HG03342 (cell line): ENCODE measurements around the gene MYH7.
"Not testable (repeated sequence)": the region's sequence is repeated elsewhere in the genome, so short reads cannot be mapped to it uniquely, and the experiment has no call there.

Source experiments
- ATAC-seq: cut with Tn5 transposase; IDR thresholded peaks from one replicate; pipeline ENCODE4 v1.9.1; 2021; ENCODE audit warnings: mild to moderate bottlenecking, moderate library complexity; ENCODE audit not compliant: unreplicated experiment

The MYH7 gene

DNA sequence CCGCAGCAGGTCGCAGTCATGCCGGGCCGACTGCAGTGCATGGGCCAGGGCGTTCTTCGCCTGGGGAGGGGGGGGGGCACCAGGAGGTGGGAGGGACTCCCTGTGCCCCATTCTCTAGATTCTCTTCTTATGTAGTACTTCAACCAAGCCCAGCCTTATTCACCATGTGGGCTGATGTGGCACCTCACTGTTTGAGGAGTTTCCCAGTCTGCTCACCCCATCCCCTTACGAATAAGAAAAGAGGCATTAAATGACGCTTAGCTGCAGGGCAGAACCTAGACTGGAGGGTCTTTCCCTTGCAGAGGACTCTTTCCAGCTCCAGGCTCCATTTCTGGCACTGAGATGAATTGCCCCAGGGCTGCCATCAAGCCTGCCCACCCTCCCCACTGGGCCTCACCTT, 46.5 kb downstream of the MYH7 start:
- no peak for ATAC-seq

DNA sequence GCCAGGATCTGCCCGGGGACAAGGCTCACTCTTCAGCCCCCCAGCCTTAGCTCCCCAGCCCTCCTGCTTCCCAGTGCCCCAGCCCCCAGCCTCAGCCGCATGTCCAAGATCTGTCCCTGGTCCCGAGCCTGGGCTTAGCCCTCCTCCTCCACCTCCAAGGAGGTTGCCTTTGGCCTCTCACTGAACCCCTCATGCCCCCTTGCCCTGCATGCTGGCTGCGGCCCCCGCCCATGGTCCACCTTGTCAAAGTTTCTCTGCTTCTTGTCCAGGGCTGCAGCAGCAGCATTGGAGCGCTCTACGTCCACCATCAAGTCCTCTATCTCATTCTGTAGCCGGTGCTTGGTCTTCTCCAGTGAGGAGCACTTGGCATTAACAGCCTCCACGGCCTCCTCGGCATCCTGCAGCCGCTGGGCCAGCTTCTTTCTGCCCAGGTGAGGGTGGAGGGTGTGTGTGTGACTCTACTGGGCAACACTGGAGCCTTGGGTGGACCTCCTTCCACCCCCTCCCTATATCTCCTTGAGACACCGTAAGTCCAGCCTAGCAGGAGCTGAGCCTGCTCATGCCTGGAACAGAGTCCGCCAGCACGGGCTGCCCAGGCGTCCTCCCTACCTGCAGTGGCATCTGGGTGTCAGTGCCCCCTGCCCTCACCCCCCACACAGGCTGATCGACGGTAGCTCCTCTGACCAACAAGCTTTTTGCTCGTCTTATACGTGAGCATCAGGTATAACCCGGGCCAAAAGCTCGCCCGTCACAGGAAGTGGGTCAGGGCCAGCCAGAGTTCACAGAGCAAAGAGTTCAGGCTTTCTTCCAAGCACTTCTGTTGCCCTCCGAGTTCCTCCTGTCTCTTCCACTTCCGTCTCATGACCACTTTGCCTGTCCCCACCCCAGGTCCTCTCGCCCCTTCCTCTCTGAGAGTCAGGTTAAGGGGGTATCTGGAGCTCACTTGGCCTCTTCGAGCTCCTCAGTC, 47.3 kb downstream of the MYH7 start:
- no peak for ATAC-seq

- no peak for ATAC-seq
These were observed 48.5 kb downstream of the MYH7 start for GRCh38 chr14:23386999-23387398.

DNA sequence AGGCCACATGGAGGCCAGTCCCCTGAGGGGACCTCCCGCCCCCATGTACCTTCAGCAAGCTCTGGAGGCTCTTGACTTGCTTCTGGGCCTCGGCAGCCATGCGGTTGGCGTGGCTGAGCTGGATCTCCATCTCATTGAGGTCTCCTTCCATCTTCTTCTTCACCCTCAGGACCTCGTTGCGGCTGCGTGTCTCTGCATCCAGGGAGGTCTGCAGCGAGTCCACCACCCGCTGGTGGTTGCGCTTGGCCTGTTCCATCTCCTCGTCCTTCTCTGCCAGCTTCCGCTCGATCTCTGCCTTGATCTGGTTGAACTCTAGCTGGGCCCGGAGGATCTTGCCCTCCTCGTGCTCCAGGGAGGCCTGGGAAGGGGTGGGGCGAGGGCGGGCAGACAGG, 49.2 kb downstream of the MYH7 start:
- not testable (repeated sequence) for ATAC-seq

- no peak for ATAC-seq
These were observed 49.7 kb downstream of the MYH7 start for GRCh38 chr14:23385642-23386265.

DNA sequence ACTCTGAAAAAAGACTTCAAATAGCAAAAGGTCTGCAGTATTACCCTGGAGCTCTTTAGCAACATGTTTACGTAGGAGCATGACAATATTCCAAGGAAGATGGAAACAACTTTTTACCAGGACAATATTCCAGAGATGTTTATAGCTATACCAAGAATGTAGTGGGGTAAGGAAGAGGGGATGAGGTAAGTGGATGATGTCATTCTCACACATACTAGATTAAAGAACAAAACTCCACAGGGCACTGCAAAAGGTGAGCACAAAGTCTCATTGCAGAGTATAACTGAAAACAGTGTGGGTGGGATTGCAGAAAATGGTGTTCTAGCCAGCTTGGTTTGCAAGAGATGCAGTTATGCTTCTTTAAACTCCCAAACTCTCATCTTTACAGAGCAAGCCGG, 50.2 kb downstream of the MYH7 start:
- no peak for ATAC-seq

DNA sequence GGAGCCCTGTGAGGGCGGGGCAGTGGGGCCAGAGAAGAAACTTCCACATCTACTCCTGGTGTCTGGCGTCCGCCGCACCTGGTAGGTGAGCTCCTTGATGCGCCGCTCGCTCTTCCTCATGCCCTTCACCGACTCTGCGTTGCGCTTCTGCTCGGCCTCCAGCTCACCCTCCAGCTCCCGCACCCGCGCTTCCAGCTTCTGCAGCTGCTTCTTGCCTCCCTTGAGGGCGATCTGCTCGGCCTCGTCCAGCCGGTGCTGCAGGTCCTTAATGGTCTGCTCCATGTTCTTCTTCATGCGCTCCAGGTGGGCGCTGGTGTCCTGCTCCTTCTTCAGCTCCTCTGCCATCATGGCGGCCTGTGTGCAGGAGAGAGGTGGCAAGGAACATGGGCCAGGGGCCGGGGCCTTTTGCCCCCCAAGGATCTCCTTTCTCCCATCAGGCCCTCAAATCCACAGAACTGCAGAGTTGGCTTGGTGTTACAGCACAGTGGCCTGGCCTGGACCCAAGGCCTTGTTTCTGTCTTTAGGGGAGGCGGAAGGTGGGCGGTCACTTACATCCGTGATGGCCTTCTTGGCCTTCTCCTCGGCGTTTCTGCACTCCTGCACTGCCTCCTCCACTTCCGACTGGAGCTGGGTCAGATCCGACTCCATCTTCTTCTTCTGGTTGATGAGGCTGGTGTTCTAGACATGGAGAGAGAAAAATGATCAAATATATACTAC, 50.9 kb downstream of the MYH7 start:
- ATAC-seq: no peak

GRCh38 chr14:23382731-23383440, 52.6 kb downstream of the MYH7 start:
- no peak for ATAC-seq

DNA sequence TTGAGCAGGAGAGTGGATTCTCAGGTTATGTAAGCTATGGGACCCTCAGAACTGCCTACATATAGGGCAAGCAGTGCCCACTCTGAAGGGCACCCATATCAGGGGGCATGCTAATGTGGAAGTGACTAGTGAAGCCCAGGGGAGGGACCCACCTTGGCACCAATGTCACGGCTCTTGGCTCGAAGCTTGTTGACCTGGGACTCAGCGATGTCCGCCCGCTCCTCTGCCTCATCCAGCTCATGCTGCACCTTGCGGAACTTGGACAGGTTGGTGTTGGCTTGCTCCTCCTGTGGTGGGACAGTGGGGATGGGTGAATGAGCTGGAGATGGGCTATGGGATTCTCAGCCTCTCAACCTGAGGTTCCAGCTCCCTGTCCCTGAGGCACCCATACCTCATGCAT, 53.2 kb downstream of the MYH7 start:
- ATAC-seq: no peak

GRCh38 chr14:23381871-23382270, 53.6 kb downstream of the MYH7 start:
- no peak for ATAC-seq

- no peak for ATAC-seq
These were observed 54.5 kb downstream of the MYH7 start for GRCh38 chr14:23380976-23381375.

DNA sequence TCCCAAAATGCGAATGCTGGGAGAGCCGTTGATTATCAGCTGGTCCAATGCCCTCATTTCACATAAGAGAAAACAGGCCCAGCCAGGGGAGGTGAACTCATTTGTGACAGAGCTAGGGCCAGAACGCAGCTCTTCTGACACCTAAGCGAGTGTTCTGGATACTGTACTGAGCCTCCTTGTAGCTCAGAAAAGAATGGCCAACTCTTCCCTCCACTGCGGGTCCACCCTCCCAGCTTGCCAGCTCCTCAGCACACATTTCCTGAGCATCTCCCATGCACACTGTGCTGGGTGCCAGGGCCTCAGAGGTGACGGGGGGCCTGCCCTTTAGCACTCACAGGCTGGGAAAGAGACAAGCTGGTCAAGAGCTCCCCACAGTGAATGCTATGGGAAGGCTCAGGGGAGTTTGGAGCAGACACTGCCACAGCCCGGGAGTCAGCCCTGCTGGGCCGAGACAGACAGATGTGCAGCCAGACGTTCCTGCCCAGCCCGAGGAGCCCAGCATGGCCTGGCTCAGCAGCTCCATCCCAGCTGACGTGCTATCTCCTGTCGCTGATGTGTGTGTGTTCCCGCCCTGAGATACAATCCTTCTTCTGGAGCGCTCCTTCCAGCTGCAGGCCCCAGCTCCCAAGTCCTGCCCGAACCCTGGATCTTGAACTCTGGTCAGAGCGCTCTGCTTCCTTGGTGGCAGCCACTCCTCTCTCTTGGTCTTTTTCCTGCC, 55.1 kb downstream of the MYH7 start:
- ATAC-seq: no peak

- ATAC-seq: no peak
These were observed 55.9 kb downstream of the MYH7 start for GRCh38 chr14:23379366-23380196.

DNA sequence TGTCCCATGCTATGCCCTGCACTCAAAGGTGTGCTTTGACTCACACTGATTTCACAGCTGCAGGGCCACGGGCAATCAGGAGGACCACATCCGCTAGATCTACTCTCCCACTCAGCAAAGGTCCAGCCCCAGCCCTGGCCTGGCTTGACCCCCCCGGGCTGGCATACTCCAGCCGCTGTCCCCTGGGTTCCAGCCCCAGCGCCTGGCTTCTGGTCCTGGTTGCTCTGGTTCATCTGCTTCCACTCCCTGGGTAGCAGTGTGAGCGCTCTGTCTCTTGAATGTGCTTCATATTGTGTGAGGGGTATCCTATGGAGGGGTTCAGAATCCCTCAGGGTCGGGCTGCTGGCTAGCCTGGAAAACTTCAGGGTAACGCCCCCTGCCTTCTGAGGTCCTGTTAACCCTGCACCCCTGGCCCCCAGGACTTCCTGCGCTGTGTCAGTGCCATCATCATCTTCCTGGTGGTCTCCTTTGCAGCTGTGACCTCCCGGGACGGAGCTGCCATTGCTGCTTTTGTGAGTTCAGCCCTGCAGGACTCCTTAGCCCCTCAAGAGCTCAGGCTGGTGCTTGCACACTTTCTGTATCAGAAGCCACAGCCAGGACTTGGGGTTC, 56.7 kb downstream of the MYH7 start:
- no peak for ATAC-seq

GRCh38 chr14:23377573-23378563, 57.6 kb downstream of the MYH7 start:
- no peak for ATAC-seq

DNA sequence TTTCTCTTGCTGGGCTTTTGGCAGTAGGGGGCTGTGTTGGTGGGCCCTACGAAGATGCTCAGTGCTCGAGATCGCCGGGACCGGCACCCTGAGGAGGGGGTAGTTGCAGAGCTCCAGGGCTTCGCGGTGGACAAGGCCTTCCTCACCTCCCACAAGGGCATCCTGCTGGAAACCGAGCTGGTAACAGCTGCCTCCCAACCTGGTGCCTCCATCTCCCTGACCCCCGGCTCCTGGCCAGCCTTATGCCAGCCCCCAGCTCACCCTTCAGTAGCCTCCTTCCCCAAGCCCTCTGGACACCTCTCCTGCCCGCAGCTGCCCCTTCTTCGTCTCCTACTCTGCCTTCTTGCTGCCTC, 58.3 kb downstream of the MYH7 start:
- no peak for ATAC-seq

DNA sequence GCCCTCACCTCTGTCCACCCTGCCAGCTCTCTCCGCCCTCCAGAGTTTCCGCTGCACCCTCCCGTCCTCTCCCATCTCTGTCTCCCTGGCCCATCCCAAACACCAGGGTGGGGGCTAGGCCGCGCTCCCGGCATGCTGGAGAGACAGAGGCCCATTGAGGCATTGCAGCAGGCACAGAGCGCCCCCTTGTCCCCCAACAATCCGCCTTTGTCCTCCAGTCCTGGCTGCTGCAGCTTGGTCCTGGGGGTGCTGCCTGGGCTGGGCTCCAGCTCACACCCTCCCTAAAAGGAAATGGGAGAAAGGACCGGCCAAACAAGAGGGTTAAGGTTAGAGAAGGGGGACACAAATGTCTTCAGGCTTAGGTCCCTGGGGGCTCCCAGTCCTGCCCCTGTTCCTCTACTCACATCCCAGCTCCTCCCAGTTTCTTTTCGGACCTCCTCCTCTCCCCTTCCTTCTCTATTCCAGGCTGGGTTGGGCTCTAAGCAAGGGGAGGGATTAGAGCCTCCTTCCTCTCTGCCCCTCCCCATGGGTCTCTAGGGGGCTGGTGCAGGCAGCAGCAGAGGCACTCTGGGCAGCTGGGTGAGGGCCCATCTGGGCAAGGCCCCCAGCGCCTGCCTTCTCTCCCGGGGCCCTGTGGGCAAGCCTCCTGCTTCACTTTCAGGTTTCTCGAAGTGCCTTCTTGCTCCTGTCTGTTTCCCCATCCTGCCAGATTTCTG, 58.8 kb downstream of the MYH7 start, which contains the start of gene CMTM5:
Gene CMTM5 (plus strand): TSS at position 565 of the 716 bp plus-strand sequence. CDS start 206 bp downstream, outside the sequence.
- ATAC-seq: no peak
